ENCODE results near the gene LAGE3. TPM values are rescaled to one million over a fixed set of nuclear protein-coding genes. Genes with fewer than 3 reads are reported as not detected.

LAGE3 gene
- total RNA-seq, 4 donors from 2014 or later: 5.7 to 17.0 (median 14.9) TPM

GRCh38 chrX:154490414-154491083 is 11.5 kb upstream of the LAGE3 start, which contains the start of gene SLC10A3:
Gene SLC10A3, minus strand, starts transcription at chrX:154490629. Its CDS starts 1,689 bp downstream, at chrX:154488940.
- TF ChIP-seq CTCF (IDR thresholded peaks at IDR 0.05; ENCODE audit: low read depth): no peak

- no peak for TF ChIP-seq CTCF (IDR thresholded peaks at IDR 0.05; ENCODE audit: low read depth)
Observed at GRCh38 chrX:154490021-154490413, 10.9 kb upstream of the LAGE3 start.

- no peak for TF ChIP-seq CTCF (IDR thresholded peaks at IDR 0.05; ENCODE audit: low read depth)
Observed at GRCh38 chrX:154489182-154489581, 10.1 kb upstream of the LAGE3 start.

GRCh38 chrX:154488336-154489075 is 9.4 kb upstream of the LAGE3 start:
- no peak for TF ChIP-seq CTCF (IDR thresholded peaks at IDR 0.05; ENCODE audit: low read depth)

GRCh38 chrX:154487518-154488290 is 8.6 kb upstream of the LAGE3 start:
- no peak for TF ChIP-seq CTCF (IDR thresholded peaks at IDR 0.05; ENCODE audit: low read depth)

- TF ChIP-seq CTCF (IDR thresholded peaks at IDR 0.05; ENCODE audit: low read depth): no peak
Observed at GRCh38 chrX:154486396-154487207, 7.5 kb upstream of the LAGE3 start, which contains the start of gene UBL4A. Gene UBL4A, minus strand, starts transcription at chrX:154486615. Its CDS starts 31 bp downstream, at chrX:154486584.
